HepG2 (cell line): ENCODE measurements around the gene KIF1B. TPM values are rescaled to one million over a fixed set of nuclear protein-coding genes. Genes with fewer than 3 reads are reported as not detected.

Experiments used
- ATAC-seq: fragments of 200-7000 bp; cut with Tn5 transposase; 3 replicates; pipeline ENCODE4 v1.9.1; 2020; ENCODE audit warnings: mild to moderate bottlenecking, moderate library complexity
- BruUV-seq: library from RNA; stranded (reverse); fragments of 400-500 nt; replicated peaks from 2 replicates; lab custom pipeline; 2021; lab: Mats Ljungman, UMichigan
- CTCF ChIA-PET: fragments of 300-600 bp; formaldehyde crosslinking; extraction: SDS; loops from one replicate; lab custom pipeline; 2021; ENCODE audit warnings: low total read pairs, inconsistent platforms, low intra/inter-chr PET ratio; lab: Yijun Ruan, JAX
- POLR2A ChIA-PET: fragments of 350-600 bp; sonication (Branson Sonifier 250); formaldehyde crosslinking; loops from one replicate; lab custom pipeline; 2020; ENCODE audit warnings: antibody characterized with exemption, inconsistent platforms; lab: Yijun Ruan, JAX
- DNase-seq: peaks from one replicate; pipeline ENCODE4 v3.0.0-alpha.2; 2015; ENCODE audit warnings: low spot score
- FAIRE-seq: peaks from 3 replicates; lab custom pipeline; 2011; peaks lifted over from hg19 to GRCh38; lab: Jason Lieb, UNC
- H2AFZ ChIP-seq: one replicate; pipeline ENCODE4 v1.6.1; 2011; ENCODE audit warnings: low read length, inconsistent platforms
- H3K27ac ChIP-seq: fragments of 300-600 bp; 3 replicates; pipeline ENCODE4 v1.8.0; 2011; ENCODE audit warnings: mixed run types, mild to moderate bottlenecking, mixed read lengths, low read length, inconsistent platforms; ENCODE audit not compliant: insufficient read depth; ENCODE audit errors: extremely low read length
- H3K27me3 ChIP-seq, 2 experiments: fragments of 200-600 bp in 1 of 2; 2 replicates in 1 of 2; 3 replicates in 1 of 2; pipeline versions ENCODE4 v1.6.0 to v1.8.0; 2011; ENCODE audit warnings: low read length in 2 of 2, mild to moderate bottlenecking in 2 of 2, moderate library complexity in 2 of 2, inconsistent platforms in 1 of 2; ENCODE audit not compliant: insufficient read depth in 2 of 2, control insufficient read depth in 1 of 2
- H3K36me3 ChIP-seq, 2 experiments: fragments of 200-600 bp in 1 of 2; replicated peaks in 1 of 2; 2 replicates in 1 of 2; 3 replicates in 1 of 2; pipeline versions ENCODE4 v1.5.1 to v1.8.0; 2011; ENCODE audit warnings: low read length in 2 of 2, inconsistent platforms in 1 of 2; ENCODE audit not compliant: insufficient read depth in 2 of 2, control insufficient read depth in 1 of 2
- H3K4me1 ChIP-seq: 2 replicates; pipeline ENCODE4 v1.5.1; 2012; ENCODE audit warnings: low read length, inconsistent platforms; ENCODE audit not compliant: insufficient read depth
- H3K4me2 ChIP-seq: 2 replicates; pipeline ENCODE4 v1.6.0; 2011; ENCODE audit warnings: low read depth, low read length, inconsistent platforms
- H3K4me3 ChIP-seq, 3 experiments: fragments of 200-600 bp in 1 of 3; sonication (generic), shearing (Covaris generic) in 1 of 3; replicated peaks in 1 of 3; 2 replicates each; pipeline ENCODE4 v1.5.1; 2011 to 2016; ENCODE audit warnings: low read length in 3 of 3, inconsistent platforms in 2 of 3, low read depth in 2 of 3, mild to moderate bottlenecking in 2 of 3, control low read depth in 1 of 3, mixed read lengths in 1 of 3; ENCODE audit not compliant: insufficient read depth in 1 of 3
- H3K79me2 ChIP-seq: one replicate; pipeline ENCODE4 v1.6.1; 2011; ENCODE audit warnings: low read length, inconsistent platforms; ENCODE audit not compliant: insufficient read depth
- H3K9ac ChIP-seq: 2 replicates; pipeline ENCODE4 v1.6.0; 2011; ENCODE audit warnings: mild to moderate bottlenecking, low read depth, low read length, inconsistent platforms; ENCODE audit not compliant: insufficient read depth
- H3K9me3 ChIP-seq: 2 replicates; pipeline ENCODE4 v1.5.1; 2012; ENCODE audit warnings: mild to moderate bottlenecking, low read length
- H4K20me1 ChIP-seq: 2 replicates; pipeline ENCODE4 v1.6.0; 2011; ENCODE audit warnings: inconsistent platforms, mild to moderate bottlenecking, low read length, moderate library complexity; ENCODE audit not compliant: insufficient read depth
- RFX1 ChIP-seq: fragments of 450-650 bp; IDR thresholded peaks from 2 replicates; pipeline ENCODE4 v1.6.1; 2017
- SMAD1 ChIP-seq: sonication (generic); formaldehyde crosslinking; IDR thresholded peaks from 2 replicates; pipeline ENCODE4 v1.4.0; 2020; ENCODE audit warnings: missing genetic modification reagents, low read depth, mild to moderate bottlenecking, borderline replicate concordance
- ZNF430 ChIP-seq: sonication (generic); formaldehyde crosslinking; IDR thresholded peaks from 2 replicates; pipeline ENCODE4 v1.9.0; 2021; ENCODE audit warnings: mild to moderate bottlenecking, missing genetic modification reagents
- WGBS: methylation state at CpG from one replicate; pipeline ENCODE4 v1.1.6; 2017; ENCODE audit warnings: low lambda C conversion rate; 5-methylcytosine and 5-hydroxymethylcytosine counted together
- in situ Hi-C: cut with HindIII; loops from 2 replicates; pipeline ENCODE4 v1.10.0; 2017; ENCODE audit warnings: low pct_unique_long_range_greater_than_20kb; ENCODE audit not compliant: extremely low pct_ligation_motif_present
- intact Hi-C: fragments of 100-400 bp; cut with micrococcal nuclease; formaldehyde crosslinking; loops from one replicate; pipeline ENCODE4 v1.10.0; 2022; ENCODE audit not compliant: unreplicated experiment
- polyA plus RNA-seq, 8 experiments: library from polyadenylated mRNA; depleted of rRNA in 3 of 8; stranded (reverse) in 7 of 8; unstranded in 1 of 8; fragments of >200 nt; fragmentation: Illumina TruSeq in 4 of 8; extraction: Trizol in 4 of 8; gene quantifications; 2 replicates each; pipeline versions ENCODE4 v1.2.1 to v1.2.3, GENCODE V29; 2011 to 2016; ENCODE audit warnings: low read depth in 4 of 8, missing spikeins in 1 of 8, mixed read lengths in 1 of 8; ENCODE audit not compliant: insufficient read depth in 1 of 8
- total RNA-seq, 5 experiments: library from RNA; depleted of rRNA; stranded (reverse); fragments of >200 nt; fragmentation: Illumina TruSeq; extraction: Trizol; gene quantifications; 2 replicates each; pipeline ENCODE4 v1.2.3, GENCODE V29; 2016; ENCODE audit warnings: low read depth in 1 of 5
- TF ChIP-seq, protein P1 (sequence below): sonication (generic); formaldehyde crosslinking; IDR thresholded peaks from 2 replicates; pipeline ENCODE4 v1.4.0; 2020; ENCODE audit warnings: missing genetic modification reagents
- TF ChIP-seq, protein P2 (sequence below): sonication (generic); formaldehyde crosslinking; conservative IDR thresholded peaks from 2 replicates; pipeline ENCODE4 v1.8.0; 2022; ENCODE audit warnings: mild to moderate bottlenecking, moderate library complexity, missing genetic modification reagents
- TF ChIP-seq, protein P3 (sequence below): sonication (generic); formaldehyde crosslinking; IDR thresholded peaks from 2 replicates; pipeline ENCODE4 v1.4.0; 2020; ENCODE audit warnings: mild to moderate bottlenecking, missing genetic modification reagents

The KIF1B gene
- total and polyA plus RNA-seq, 2 of the 13 experiments (the other 11 are each of a cell fraction or from before 2014, with no cell fraction given) = 26.7 to 32.5 TPM

DNA sequence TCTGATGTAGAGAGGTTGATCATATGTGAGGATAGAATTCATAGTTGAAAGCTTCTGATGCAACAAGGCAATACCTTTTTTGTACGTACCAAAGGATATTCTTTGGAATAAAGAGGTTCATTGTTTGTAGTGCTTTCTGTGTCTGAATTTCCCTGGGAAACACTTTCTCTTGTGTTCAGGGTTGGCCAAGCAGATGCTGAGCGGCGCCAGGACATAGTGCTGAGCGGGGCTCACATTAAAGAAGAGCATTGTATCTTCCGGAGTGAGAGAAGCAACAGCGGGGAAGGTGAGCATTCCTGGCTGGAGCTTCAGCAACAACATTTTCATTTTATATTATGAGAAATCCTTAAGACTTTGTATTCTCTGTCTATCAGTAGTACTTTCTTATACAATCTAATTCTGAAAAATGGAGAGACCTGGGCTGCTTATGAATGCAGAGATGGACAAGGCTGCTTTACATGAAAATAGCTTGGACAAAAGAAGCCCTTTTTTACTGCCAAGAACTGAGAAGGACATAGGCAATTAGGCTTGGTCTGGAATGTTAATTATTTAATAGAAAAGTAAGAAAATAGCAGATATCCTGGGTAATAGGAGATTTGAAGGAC lies 85.2 kb downstream of the KIF1B start:
- H3K4me3 ChIP-seq = no peak overlapping the region
- intact Hi-C loops = no loop called here
- no peak for FAIRE-seq

More for the DNA sequence above, 85.2 kb downstream of the KIF1B start:
- no peaks in the 10 kb centered on the region for H3K9me3 ChIP-seq
- ChIA-PET CTCF (no interaction called here), POLR2A (no interaction called here)
- DNase-seq = no peak
- H3K4me1 ChIP-seq = no peaks in the 10 kb centered on the region
- no peak overlapping the region for H3K27ac ChIP-seq
- no peaks in the 10 kb centered on the region for H3K27me3 ChIP-seq
- BruUV-seq = no TSS peak
- in situ Hi-C loops = no loop called here
- ATAC-seq = no peak
- no peaks in the 10 kb centered on the region for H4K20me1 ChIP-seq
- H2AFZ ChIP-seq = no peak overlapping the region
- 94% methylated on average over 6 of the region's 6 CpGs for WGBS
- TF ChIP-seq SMAD1 (no peak), RFX1 (no peak), ZNF430 (CRISPR knock-in tag) (no peak)
- TF ChIP-seq, protein P1, sequence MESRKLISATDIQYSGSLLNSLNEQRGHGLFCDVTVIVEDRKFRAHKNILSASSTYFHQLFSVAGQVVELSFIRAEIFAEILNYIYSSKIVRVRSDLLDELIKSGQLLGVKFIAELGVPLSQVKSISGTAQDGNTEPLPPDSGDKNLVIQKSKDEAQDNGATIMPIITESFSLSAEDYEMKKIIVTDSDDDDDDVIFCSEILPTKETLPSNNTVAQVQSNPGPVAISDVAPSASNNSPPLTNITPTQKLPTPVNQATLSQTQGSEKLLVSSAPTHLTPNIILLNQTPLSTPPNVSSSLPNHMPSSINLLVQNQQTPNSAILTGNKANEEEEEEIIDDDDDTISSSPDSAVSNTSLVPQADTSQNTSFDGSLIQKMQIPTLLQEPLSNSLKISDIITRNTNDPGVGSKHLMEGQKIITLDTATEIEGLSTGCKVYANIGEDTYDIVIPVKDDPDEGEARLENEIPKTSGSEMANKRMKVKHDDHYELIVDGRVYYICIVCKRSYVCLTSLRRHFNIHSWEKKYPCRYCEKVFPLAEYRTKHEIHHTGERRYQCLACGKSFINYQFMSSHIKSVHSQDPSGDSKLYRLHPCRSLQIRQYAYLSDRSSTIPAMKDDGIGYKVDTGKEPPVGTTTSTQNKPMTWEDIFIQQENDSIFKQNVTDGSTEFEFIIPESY (CRISPR knock-in tag) = no peak
- TF ChIP-seq, protein P2, sequence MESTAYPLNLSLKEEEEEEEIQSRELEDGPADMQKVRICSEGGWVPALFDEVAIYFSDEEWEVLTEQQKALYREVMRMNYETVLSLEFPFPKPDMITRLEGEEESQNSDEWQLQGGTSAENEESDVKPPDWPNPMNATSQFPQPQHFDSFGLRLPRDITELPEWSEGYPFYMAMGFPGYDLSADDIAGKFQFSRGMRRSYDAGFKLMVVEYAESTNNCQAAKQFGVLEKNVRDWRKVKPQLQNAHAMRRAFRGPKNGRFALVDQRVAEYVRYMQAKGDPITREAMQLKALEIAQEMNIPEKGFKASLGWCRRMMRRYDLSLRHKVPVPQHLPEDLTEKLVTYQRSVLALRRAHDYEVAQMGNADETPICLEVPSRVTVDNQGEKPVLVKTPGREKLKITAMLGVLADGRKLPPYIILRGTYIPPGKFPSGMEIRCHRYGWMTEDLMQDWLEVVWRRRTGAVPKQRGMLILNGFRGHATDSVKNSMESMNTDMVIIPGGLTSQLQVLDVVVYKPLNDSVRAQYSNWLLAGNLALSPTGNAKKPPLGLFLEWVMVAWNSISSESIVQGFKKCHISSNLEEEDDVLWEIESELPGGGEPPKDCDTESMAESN = no peak
- TF ChIP-seq, protein P3, sequence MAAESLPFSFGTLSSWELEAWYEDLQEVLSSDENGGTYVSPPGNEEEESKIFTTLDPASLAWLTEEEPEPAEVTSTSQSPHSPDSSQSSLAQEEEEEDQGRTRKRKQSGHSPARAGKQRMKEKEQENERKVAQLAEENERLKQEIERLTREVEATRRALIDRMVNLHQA (CRISPR knock-in tag) = no peak
- H3K4me2 ChIP-seq = no peak overlapping the region
- H3K79me2 ChIP-seq = no peaks in the 10 kb centered on the region
- no peak overlapping the region for H3K9ac ChIP-seq
- peaks cover 8 to 69% of the 10 kb centered on the region in 2 experiments; a peak in 4 of 5 replicates for H3K36me3 ChIP-seq
